NT2/D1 (cell line): ENCODE data around the gene ESRRB.

Source experiments
- DNase-seq: peaks from one replicate; pipeline ENCODE4 v3.0.0-alpha.2; 2011; ENCODE audit warnings: low read depth, low spot score
- H3K27me3 ChIP-seq: 2 replicates; pipeline ENCODE4 v1.6.0; 2011; ENCODE audit warnings: mild to moderate bottlenecking; ENCODE audit not compliant: insufficient read length, insufficient read depth
- H3K36me3 ChIP-seq: 2 replicates; pipeline ENCODE4 v1.6.1; 2011; ENCODE audit warnings: mild to moderate bottlenecking, low read length, mixed read lengths; ENCODE audit not compliant: insufficient read depth, insufficient read length
- H3K4me1 ChIP-seq: 2 replicates; pipeline ENCODE4 v1.5.1; 2011; ENCODE audit not compliant: insufficient read depth, insufficient read length
- H3K4me3 ChIP-seq: 2 replicates; pipeline ENCODE4 v1.5.1; 2011; ENCODE audit warnings: low read depth; ENCODE audit not compliant: insufficient read length
- H3K9ac ChIP-seq: 2 replicates; pipeline ENCODE4 v1.6.0; 2011; ENCODE audit warnings: low read depth; ENCODE audit not compliant: insufficient read length
- H3K9me3 ChIP-seq: 2 replicates; pipeline ENCODE4 v1.5.1; 2011; ENCODE audit warnings: mild to moderate bottlenecking, low read length; ENCODE audit not compliant: insufficient read depth
- SUZ12 ChIP-seq: IDR thresholded peaks from 2 replicates; pipeline ENCODE4 v1.6.1; 2011; ENCODE audit not compliant: insufficient read length, insufficient read depth; ENCODE audit errors: extremely low read depth
- YY1 ChIP-seq: IDR thresholded peaks from 2 replicates; pipeline ENCODE4 v1.6.1; 2011; ENCODE audit not compliant: insufficient read length, insufficient read depth
- ZNF274 ChIP-seq: IDR thresholded peaks from 2 replicates; pipeline ENCODE4 v1.6.1; 2011; ENCODE audit warnings: mild to moderate bottlenecking, low read depth, low read length

ESRRB gene

GRCh38 chr14:76375947-76376404 lies at the start of gene ESRRB:
Gene ESRRB, plus strand, starts transcription at chr14:76376137. Its CDS starts 265 bp downstream, at chr14:76376402.
- H3K9ac ChIP-seq = peak within 1 kb of the TSS; percentile 76
- H3K4me1 ChIP-seq = no peaks in the 10 kb centered on the region
- H3K27me3 ChIP-seq = peaks cover 59% of the 10 kb centered on the region
- H3K9me3 ChIP-seq = no peaks in the 10 kb centered on the region
- H3K36me3 ChIP-seq = no peaks in the 10 kb centered on the region
- TF ChIP-seq YY1 (no peak), SUZ12 (no peak), ZNF274 (no peak)
- H3K4me3 ChIP-seq = peak within 1 kb of the TSS; percentile 59
- DNase-seq = peak; percentile 54

- no peaks in the 10 kb centered on the region for H3K9me3 ChIP-seq
- no peak overlapping the region for H3K9ac ChIP-seq
- no peak overlapping the region for H3K4me3 ChIP-seq
- peaks cover 27% of the 10 kb centered on the region for H3K27me3 ChIP-seq
- no peak for TF ChIP-seq ZNF274
- no peak for TF ChIP-seq SUZ12
- TF ChIP-seq YY1 = no peak
- peaks cover 8% of the 10 kb centered on the region for H3K4me1 ChIP-seq
- H3K36me3 ChIP-seq = no peaks in the 10 kb centered on the region
- no peak for DNase-seq
Measured at GRCh38 chr14:76326918-76327689, 48.8 kb upstream of the ESRRB start.

- Histone ChIP-seq H3K27me3 (peaks cover 27% of the 10 kb centered on the region), H3K9me3 (no peaks in the 10 kb centered on the region), H3K36me3 (no peaks in the 10 kb centered on the region), H3K4me3 (no peak overlapping the region), H3K9ac (no peak overlapping the region), H3K4me1 (peaks cover 8% of the 10 kb centered on the region)
- TF ChIP-seq ZNF274 (no peak), SUZ12 (no peak)
- no peak for DNase-seq
Measured at GRCh38 chr14:76328457-76329137, 47.3 kb upstream of the ESRRB start.

GRCh38 chr14:76329154-76329928 lies 46.6 kb upstream of the ESRRB start:
- Histone ChIP-seq H3K9me3 (no peaks in the 10 kb centered on the region), H3K4me3 (no peak overlapping the region), H3K27me3 (peaks cover 27% of the 10 kb centered on the region), H3K9ac (peak overlapping the region; percentile 32), H3K36me3 (no peaks in the 10 kb centered on the region), H3K4me1 (peaks cover 8% of the 10 kb centered on the region)
- peak; percentile 39 for DNase-seq
- TF ChIP-seq SUZ12 (no peak), ZNF274 (no peak), YY1 (no peak)

- Histone ChIP-seq H3K9me3 (no peaks in the 10 kb centered on the region), H3K4me3 (no peak overlapping the region), H3K9ac (no peak overlapping the region), H3K36me3 (no peaks in the 10 kb centered on the region), H3K27me3 (peaks cover 27% of the 10 kb centered on the region), H3K4me1 (peaks cover 8% of the 10 kb centered on the region)
- TF ChIP-seq SUZ12 = no peak
- no peak for TF ChIP-seq ZNF274
- TF ChIP-seq YY1 = no peak
- DNase-seq = no peak
Measured at GRCh38 chr14:76329951-76330350, 46.0 kb upstream of the ESRRB start.

GRCh38 chr14:76330411-76331327 lies 45.3 kb upstream of the ESRRB start:
- no peak overlapping the region for H3K9ac ChIP-seq
- peaks cover 8% of the 10 kb centered on the region for H3K4me1 ChIP-seq
- no peaks in the 10 kb centered on the region for H3K9me3 ChIP-seq
- peaks cover 23% of the 10 kb centered on the region for H3K27me3 ChIP-seq
- TF ChIP-seq YY1 (no peak), ZNF274 (no peak), SUZ12 (no peak)
- no peak overlapping the region for H3K4me3 ChIP-seq
- no peak for DNase-seq
- H3K36me3 ChIP-seq = no peaks in the 10 kb centered on the region
